GM12878 (cell line): Measurements from ENCODE around the gene OR14C36. TPM values are rescaled to one million over a fixed set of nuclear protein-coding genes. Genes with fewer than 3 reads are reported as not detected.

Experiments
- ATAC-seq: fragments of 200-7000 bp; cut with Tn5 transposase; 3 replicates; pipeline ENCODE4 v1.9.1; 2020; ENCODE audit warnings: mild to moderate bottlenecking, moderate library complexity
- BruUV-seq: library from RNA; stranded (reverse); fragments of 400-500 nt; replicated peaks from 2 replicates; lab custom pipeline; 2021; lab: Mats Ljungman, UMichigan
- CTCF ChIA-PET: fragments of 300-600 bp; sonication (Branson Sonifier 250); formaldehyde crosslinking; extraction: SDS; loops from one replicate; lab custom pipeline; 2021; ENCODE audit warnings: inconsistent platforms; lab: Yijun Ruan, JAX
- POLR2A ChIA-PET: fragments of 350-600 bp; formaldehyde crosslinking; extraction: SDS; loops from one replicate; lab custom pipeline; 2021; ENCODE audit warnings: inconsistent platforms; lab: Charles Lee
- RAD21 ChIA-PET: fragments of 300-600 bp; sonication (Branson Sonifier 250); formaldehyde crosslinking; loops from one replicate; lab custom pipeline; 2023; ENCODE audit warnings: antibody characterized with exemption; ENCODE audit not compliant: unreplicated experiment; lab: Charles Lee
- SMC1A ChIA-PET: fragments of 300-600 bp; sonication (Branson Sonifier 250); formaldehyde crosslinking; loops from one replicate; lab custom pipeline; 2023; ENCODE audit not compliant: unreplicated experiment, uncharacterized antibody; lab: Charles Lee
- DNase-seq: peaks from one replicate; pipeline ENCODE4 v3.0.0-alpha.2; 2011; ENCODE audit warnings: low read depth, low spot score
- FAIRE-seq: peaks from 3 replicates; lab custom pipeline; 2011; peaks lifted over from hg19 to GRCh38; lab: Jason Lieb, UNC
- H2AFZ ChIP-seq: 2 replicates; pipeline ENCODE4 v1.6.0; 2011; ENCODE audit warnings: low read depth, low read length, control low read depth; ENCODE audit not compliant: control insufficient read depth
- H3K27ac ChIP-seq: 2 replicates; pipeline ENCODE4 v1.5.1; 2011; ENCODE audit warnings: control low read depth; ENCODE audit not compliant: control insufficient read depth, insufficient read depth
- H3K27me3 ChIP-seq, 2 experiments: replicated peaks in 1 of 2; 2 replicates each; pipeline versions ENCODE4 v1.6.0 to v1.6.1; 2011; ENCODE audit warnings: low read length in 1 of 2; ENCODE audit not compliant: control insufficient read depth in 2 of 2, insufficient read depth in 2 of 2
- H3K36me3 ChIP-seq, 2 experiments: 2 replicates each; pipeline ENCODE4 v1.5.1; 2011; ENCODE audit warnings: low read length in 1 of 2; ENCODE audit not compliant: control insufficient read depth in 2 of 2, insufficient read depth in 2 of 2
- H3K4me1 ChIP-seq: 2 replicates; pipeline ENCODE4 v1.6.1; 2011; ENCODE audit warnings: mild to moderate bottlenecking, low read length, moderate library complexity, mixed read lengths; ENCODE audit not compliant: control insufficient read depth, insufficient read depth
- H3K4me2 ChIP-seq: 2 replicates; pipeline ENCODE4 v1.6.0; 2011; ENCODE audit warnings: control low read depth; ENCODE audit not compliant: control insufficient read depth, insufficient read depth
- H3K4me3 ChIP-seq: fragments of 200-600 bp; sonication (generic); 2 replicates; pipeline ENCODE4 v1.5.1; 2016
- H3K79me2 ChIP-seq: 2 replicates; pipeline ENCODE4 v1.6.0; 2011; ENCODE audit warnings: low read length; ENCODE audit not compliant: control insufficient read depth, insufficient read depth
- H3K9ac ChIP-seq: 2 replicates; pipeline ENCODE4 v1.8.0; 2011; ENCODE audit warnings: low read length, control low read depth, mixed read lengths; ENCODE audit not compliant: control insufficient read depth, insufficient read depth
- H3K9me3 ChIP-seq: replicated peaks from 3 replicates; pipeline ENCODE4 v1.5.1; 2011; ENCODE audit warnings: mild to moderate bottlenecking, low read length; ENCODE audit not compliant: control insufficient read depth, insufficient read depth
- H4K20me1 ChIP-seq: 2 replicates; pipeline ENCODE4 v1.6.0; 2011; ENCODE audit not compliant: control insufficient read depth, insufficient read depth
- BACH1 ChIP-seq: fragments of 450-650 bp; IDR thresholded peaks from 2 replicates; pipeline ENCODE4 v1.6.1; 2017; ENCODE audit warnings: mild to moderate bottlenecking, borderline replicate concordance
- IKZF2 ChIP-seq, 2 experiments: fragments of 450-650 bp; IDR thresholded peaks; 2 replicates each; pipeline ENCODE4 v1.6.1; 2017; ENCODE audit warnings: mild to moderate bottlenecking in 2 of 2, moderate library complexity in 2 of 2
- JUND ChIP-seq: IDR thresholded peaks from 2 replicates; pipeline ENCODE4 v1.6.1; 2012; ENCODE audit warnings: low read depth, mild to moderate bottlenecking, low read length, improper control_type of control experiment, moderate library complexity
- RBBP5 ChIP-seq: fragments of 200-600 bp; sonication (generic); conservative IDR thresholded peaks from 2 replicates; pipeline ENCODE4 v1.6.1; 2016
- RCOR1 ChIP-seq: conservative IDR thresholded peaks from 2 replicates; pipeline ENCODE4 v1.6.1; 2012; ENCODE audit warnings: low read depth, low read length, improper control_type of control experiment
- RUNX3 ChIP-seq: IDR thresholded peaks from 2 replicates; pipeline ENCODE4 v1.6.1; 2012; ENCODE audit warnings: low read length, inconsistent platforms
- WGBS: methylation state at CpG from one replicate; pipeline ENCODE4 v1.1.6; 2016; ENCODE audit warnings: low lambda C conversion rate; ENCODE audit not compliant: insufficient replicate concordance, insufficient coverage; ENCODE audit errors: missing lambda C conversion rate; 5-methylcytosine and 5-hydroxymethylcytosine counted together
- in situ Hi-C: fragments of 300-500 bp; cut with MboI; formaldehyde crosslinking; loops from 9 replicates; pipeline ENCODE4 v1.14.3; 2018; ENCODE audit warnings: mixed read lengths
- intact Hi-C: fragments of 100-400 bp; cut with micrococcal nuclease; formaldehyde crosslinking; loops from one replicate; pipeline ENCODE4 v1.14.2; 2022; ENCODE audit not compliant: unreplicated experiment
- polyA plus RNA-seq, 11 experiments: library from polyadenylated mRNA; depleted of rRNA in 4 of 11; unstranded in 6 of 11; stranded (reverse) in 5 of 11; fragments of >200 nt; fragmentation: Nextera tagmentation in 4 of 11; fragmentation: Illumina TruSeq in 1 of 11; extraction: Ambion mirVana in 4 of 11; extraction: Trizol in 1 of 11; gene quantifications; 1 replicate in 1 of 11; 2 replicates in 10 of 11; pipeline versions ENCODE4 v1.2.1 to v1.2.3, GENCODE V29; 2011 to 2016; ENCODE audit warnings: inconsistent platforms in 2 of 11, missing spikeins in 2 of 11, low read depth in 1 of 11
- total RNA-seq, 4 experiments: library from RNA; depleted of rRNA in 3 of 4; stranded (reverse); fragments of >200 nt in 3 of 4; fragmentation: Illumina TruSeq in 1 of 4; extraction: Trizol in 1 of 4; gene quantifications; 2 replicates each; pipeline versions ENCODE4 v1.2.1 to v1.2.3, GENCODE V29; 2013 to 2021
- TF ChIP-seq, protein P1 (sequence below): fragments of 150-350 bp; IDR thresholded peaks from 2 replicates; pipeline ENCODE4 v1.6.1; 2014; ENCODE audit warnings: mild to moderate bottlenecking, low read depth, low read length

Gene OR14C36
- total and polyA plus RNA-seq, 10 of the 15 experiments (the other 5 are each of a cell fraction or from before 2014, with no cell fraction given): not detected

DNA sequence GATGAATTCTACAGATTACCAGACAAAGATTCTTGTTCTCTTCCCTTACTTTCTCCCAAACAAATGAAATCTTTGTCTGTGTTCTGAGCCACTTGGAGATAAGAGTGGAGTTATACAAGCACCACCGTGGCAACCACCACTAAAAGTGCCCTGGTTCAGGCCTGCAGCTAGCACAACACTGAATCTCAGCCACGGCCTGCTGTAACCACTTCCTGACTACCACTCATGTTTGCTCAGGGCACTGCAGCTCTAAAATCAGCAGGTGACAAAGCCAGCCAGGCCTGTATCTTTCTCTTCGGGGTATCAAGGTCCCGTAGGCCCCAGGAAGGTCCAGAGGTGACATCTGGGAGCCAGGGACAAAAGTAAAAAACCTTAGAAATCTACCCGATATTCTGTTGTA, 23.8 kb downstream of the OR14C36 start:
- H3K9ac ChIP-seq: no peak overlapping the region
- no peaks in the 10 kb centered on the region for H3K79me2 ChIP-seq
- no peak overlapping the region for H3K4me3 ChIP-seq
- WGBS: 17% methylated on average over 5 of the region's 5 CpGs
- peak overlapping the region; percentile 41 for H2AFZ ChIP-seq
- H3K27me3 ChIP-seq: no peaks in the 10 kb centered on the region
- BruUV-seq: no TSS peak
- no peaks in the 10 kb centered on the region for H3K9me3 ChIP-seq
- SMC1A ChIA-PET: interaction anchor here (1.4 kb wide), 1 partner anchor 13 kb away, joined by 4 read pairs; no protein-coding TSS in a partner anchor
- H4K20me1 ChIP-seq: no peaks in the 10 kb centered on the region
- intact Hi-C loops: no loop called here
- DNase-seq: no peak
- ATAC-seq: peak; percentile 70
- TF ChIP-seq RUNX3 (peak; percentile 23; the same call in 1 of the 2 replicates), RCOR1 (no peak)
- no peaks in the 10 kb centered on the region for H3K4me1 ChIP-seq
- no peak overlapping the region for H3K4me2 ChIP-seq
- no peak for FAIRE-seq
- CTCF ChIA-PET: interaction anchor here (1.4 kb wide), 1 partner anchor 32 kb away, joined by 4 read pairs; no protein-coding TSS in a partner anchor
- no peak overlapping the region for H3K27ac ChIP-seq
- in situ Hi-C loops: no loop called here
- RAD21 ChIA-PET: no interaction called here
- POLR2A ChIA-PET: no interaction called here
- H3K36me3 ChIP-seq: no peaks in the 10 kb centered on the region

DNA sequence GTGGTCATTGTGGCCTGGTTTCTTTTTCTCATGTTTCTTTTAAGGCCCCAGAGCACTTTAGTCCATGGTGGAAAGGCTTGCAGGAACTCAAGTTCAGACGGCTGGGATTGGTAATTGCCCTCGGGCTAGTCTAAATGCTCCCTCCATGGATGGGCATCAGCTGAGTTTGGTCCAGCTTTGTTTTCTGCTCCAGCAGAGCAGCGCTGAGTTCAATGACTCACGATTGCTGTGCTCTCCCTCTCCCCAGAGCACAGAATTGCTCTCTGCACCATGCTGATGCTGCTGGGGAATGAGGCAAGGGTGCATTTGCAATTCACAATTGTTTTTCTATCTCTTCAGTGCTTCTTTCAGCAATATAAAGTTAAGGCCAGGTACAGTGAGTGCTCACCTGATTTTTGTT, 25.2 kb downstream of the OR14C36 start:
- H3K4me2 ChIP-seq: no peak overlapping the region
- H3K27me3 ChIP-seq: no peaks in the 10 kb centered on the region
- no peak for DNase-seq
- no peak overlapping the region for H3K9ac ChIP-seq
- no peaks in the 10 kb centered on the region for H4K20me1 ChIP-seq
- no peak overlapping the region for H3K27ac ChIP-seq
- no peak overlapping the region for H2AFZ ChIP-seq
- no peaks in the 10 kb centered on the region for H3K9me3 ChIP-seq
- WGBS: 56% methylated on average over 4 of the region's 4 CpGs
- H3K79me2 ChIP-seq: no peaks in the 10 kb centered on the region
- H3K4me3 ChIP-seq: no peak overlapping the region
- ChIA-PET POLR2A (interaction anchor here (0.5 kb wide), 1 partner anchor 332 kb away, joined by 3 read pairs; no protein-coding TSS in a partner anchor), CTCF (no interaction called here)
- no peak for FAIRE-seq
- TF ChIP-seq JUND (no peak), BACH1 (no peak), RBBP5 (no peak), IKZF2 (IDR thresholded peaks at IDR 0.05) (no peak)
- TF ChIP-seq, protein P1, sequence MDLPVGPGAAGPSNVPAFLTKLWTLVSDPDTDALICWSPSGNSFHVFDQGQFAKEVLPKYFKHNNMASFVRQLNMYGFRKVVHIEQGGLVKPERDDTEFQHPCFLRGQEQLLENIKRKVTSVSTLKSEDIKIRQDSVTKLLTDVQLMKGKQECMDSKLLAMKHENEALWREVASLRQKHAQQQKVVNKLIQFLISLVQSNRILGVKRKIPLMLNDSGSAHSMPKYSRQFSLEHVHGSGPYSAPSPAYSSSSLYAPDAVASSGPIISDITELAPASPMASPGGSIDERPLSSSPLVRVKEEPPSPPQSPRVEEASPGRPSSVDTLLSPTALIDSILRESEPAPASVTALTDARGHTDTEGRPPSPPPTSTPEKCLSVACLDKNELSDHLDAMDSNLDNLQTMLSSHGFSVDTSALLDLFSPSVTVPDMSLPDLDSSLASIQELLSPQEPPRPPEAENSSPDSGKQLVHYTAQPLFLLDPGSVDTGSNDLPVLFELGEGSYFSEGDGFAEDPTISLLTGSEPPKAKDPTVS: no peak
- TF ChIP-seq, all 136 proteins: peak for 0
- in situ Hi-C loops: no loop called here
- H3K36me3 ChIP-seq: no peaks in the 10 kb centered on the region
- H3K4me1 ChIP-seq: no peaks in the 10 kb centered on the region
- ChIA-PET RAD21 (no interaction called here), SMC1A (no interaction called here)
- no peak for ATAC-seq
- BruUV-seq: no TSS peak
- intact Hi-C loops: no loop called here
